HEK293 (cell line): ENCODE measurements around the gene PRMT1.

ENCODE experiments used
- CTCF ChIA-PET: fragments of 350-600 bp; formaldehyde crosslinking; extraction: SDS; loops from one replicate; lab custom pipeline; 2021; ENCODE audit warnings: antibody characterized with exemption; lab: Yijun Ruan, JAX
- POLR2A ChIA-PET: fragments of 300-600 bp; formaldehyde crosslinking; extraction: SDS; loops from one replicate; lab custom pipeline; 2020; ENCODE audit warnings: antibody characterized with exemption, inconsistent platforms; lab: Yijun Ruan, JAX
- H3K27ac ChIP-seq: fragments of 200-500 bp; sonication (Bioruptor generic); 2 replicates; pipeline ENCODE4 v1.5.1; 2014; ENCODE audit warnings: low read depth, low read length, control low read depth, inconsistent platforms; ENCODE audit errors: extremely low read depth
- H3K36me3 ChIP-seq, 2 experiments: fragments of 200-500 bp in 1 of 2; sonication (Bioruptor generic) in 1 of 2; 1 replicate in 1 of 2; 2 replicates in 1 of 2; pipeline ENCODE4 v1.5.1; 2014 to 2017; ENCODE audit warnings: inconsistent platforms in 2 of 2, low read length in 2 of 2; ENCODE audit not compliant: control insufficient read depth in 2 of 2, insufficient read depth in 1 of 2
- H3K4me1 ChIP-seq: fragments of 200-500 bp; sonication (Bioruptor generic); 2 replicates; pipeline ENCODE4 v1.5.1; 2014; ENCODE audit warnings: mild to moderate bottlenecking, low read length, inconsistent platforms; ENCODE audit not compliant: control insufficient read depth, insufficient read depth
- H3K4me3 ChIP-seq: 2 replicates; pipeline ENCODE4 v1.5.1; 2011; ENCODE audit warnings: low read depth, mild to moderate bottlenecking, control low read depth, low read length, moderate library complexity
- H3K9me3 ChIP-seq: fragments of 200-500 bp; sonication (Bioruptor generic); 2 replicates; pipeline ENCODE4 v1.5.1; 2014; ENCODE audit warnings: low read depth, low read length, inconsistent platforms; ENCODE audit not compliant: control insufficient read depth, insufficient read depth
- ELK4 ChIP-seq: IDR thresholded peaks from 2 replicates; pipeline ENCODE4 v1.6.1; 2011; ENCODE audit warnings: mild to moderate bottlenecking, low read depth, low read length, borderline replicate concordance
- GLI4 ChIP-seq: fragments of 450-650 bp; formaldehyde crosslinking; IDR thresholded peaks from 2 replicates; pipeline ENCODE4 v1.5.1; 2016; ENCODE audit warnings: missing biosample characterization, missing genetic modification characterization
- HOXA7 ChIP-seq: sonication (generic); formaldehyde crosslinking; IDR thresholded peaks from 2 replicates; pipeline ENCODE4 v1.8.1; 2022; ENCODE audit warnings: missing genetic modification reagents, borderline replicate concordance
- KLF17 ChIP-seq: fragments of 450-650 bp; formaldehyde crosslinking; IDR thresholded peaks from 2 replicates; pipeline ENCODE4 v1.5.1; 2016; ENCODE audit warnings: missing biosample characterization, missing genetic modification characterization
- TCF7L2 ChIP-seq: IDR thresholded peaks from 2 replicates; pipeline ENCODE4 v1.6.1; 2011; ENCODE audit warnings: low read depth, mild to moderate bottlenecking, inconsistent platforms, low read length, moderate library complexity, borderline replicate concordance
- WT1 ChIP-seq: fragments of 450-650 bp; formaldehyde crosslinking; IDR thresholded peaks from 2 replicates; pipeline ENCODE4 v1.5.1; 2016; ENCODE audit warnings: missing biosample characterization, missing genetic modification characterization
- ZBTB21 ChIP-seq: fragments of 450-650 bp; formaldehyde crosslinking; IDR thresholded peaks from 2 replicates; pipeline ENCODE4 v1.5.1; 2017; ENCODE audit warnings: missing biosample characterization, missing genetic modification characterization
- ZBTB49 ChIP-seq: fragments of 450-650 bp; formaldehyde crosslinking; IDR thresholded peaks from 2 replicates; pipeline ENCODE4 v1.5.1; 2016; ENCODE audit warnings: missing biosample characterization, missing genetic modification characterization, low read depth
- ZFP41 ChIP-seq: fragments of 450-650 bp; formaldehyde crosslinking; IDR thresholded peaks from 2 replicates; pipeline ENCODE4 v1.5.1; 2016; ENCODE audit warnings: missing biosample characterization, missing genetic modification characterization, borderline replicate concordance
- ZNF114 ChIP-seq: fragments of 450-650 bp; formaldehyde crosslinking; IDR thresholded peaks from 2 replicates; pipeline ENCODE4 v1.5.0; 2017; ENCODE audit warnings: missing biosample characterization, missing genetic modification characterization
- ZNF157 ChIP-seq: fragments of 450-650 bp; formaldehyde crosslinking; IDR thresholded peaks from 2 replicates; pipeline ENCODE4 v1.5.1; 2016; ENCODE audit warnings: missing biosample characterization, missing genetic modification characterization
- ZNF202 ChIP-seq: fragments of 450-650 bp; formaldehyde crosslinking; IDR thresholded peaks from 2 replicates; pipeline ENCODE4 v1.5.1; 2016; ENCODE audit warnings: missing biosample characterization, missing genetic modification characterization, borderline replicate concordance
- ZNF324 ChIP-seq: fragments of 450-650 bp; formaldehyde crosslinking; IDR thresholded peaks from 2 replicates; pipeline ENCODE4 v1.5.1; 2016; ENCODE audit warnings: missing biosample characterization, missing genetic modification characterization
- ZNF350 ChIP-seq: fragments of 450-650 bp; formaldehyde crosslinking; IDR thresholded peaks from 2 replicates; pipeline ENCODE4 v1.5.0; 2017; ENCODE audit warnings: missing biosample characterization, mild to moderate bottlenecking, missing genetic modification characterization
- ZNF366 ChIP-seq: fragments of 450-650 bp; formaldehyde crosslinking; conservative IDR thresholded peaks from 2 replicates; pipeline ENCODE4 v1.5.1; 2016; ENCODE audit warnings: missing biosample characterization, missing genetic modification characterization
- ZNF426 ChIP-seq: fragments of 450-650 bp; formaldehyde crosslinking; IDR thresholded peaks from 2 replicates; pipeline ENCODE4 v1.5.1; 2017; ENCODE audit warnings: missing biosample characterization, missing genetic modification characterization, mild to moderate bottlenecking, inconsistent platforms, moderate library complexity
- ZNF488 ChIP-seq: fragments of 450-650 bp; formaldehyde crosslinking; IDR thresholded peaks from 2 replicates; pipeline ENCODE4 v1.5.1; 2016; ENCODE audit warnings: missing biosample characterization, missing genetic modification characterization
- ZNF514 ChIP-seq: fragments of 450-650 bp; formaldehyde crosslinking; IDR thresholded peaks from 2 replicates; pipeline ENCODE4 v1.5.1; 2016; ENCODE audit warnings: missing biosample characterization, missing genetic modification characterization
- ZNF580 ChIP-seq: fragments of 450-650 bp; formaldehyde crosslinking; IDR thresholded peaks from 2 replicates; pipeline ENCODE4 v1.5.1; 2016; ENCODE audit warnings: missing biosample characterization, missing genetic modification characterization
- ZNF585B ChIP-seq: fragments of 450-650 bp; formaldehyde crosslinking; IDR thresholded peaks from 2 replicates; pipeline ENCODE4 v1.5.1; 2016; ENCODE audit warnings: missing biosample characterization, missing genetic modification characterization
- ZNF596 ChIP-seq: fragments of 450-650 bp; IDR thresholded peaks from 2 replicates; pipeline ENCODE4 v1.5.0; 2018; ENCODE audit warnings: missing biosample characterization, mild to moderate bottlenecking, missing genetic modification characterization, moderate library complexity
- ZNF670 ChIP-seq: fragments of 450-650 bp; formaldehyde crosslinking; IDR thresholded peaks from 2 replicates; pipeline ENCODE4 v1.5.1; 2016; ENCODE audit warnings: missing biosample characterization, missing genetic modification characterization, low read depth
- ZNF677 ChIP-seq: fragments of 450-650 bp; IDR thresholded peaks from 2 replicates; pipeline ENCODE4 v1.5.0; 2018; ENCODE audit warnings: missing biosample characterization, mild to moderate bottlenecking, missing genetic modification characterization, moderate library complexity
- ZNF692 ChIP-seq: fragments of 450-650 bp; formaldehyde crosslinking; IDR thresholded peaks from 2 replicates; pipeline ENCODE4 v1.5.1; 2016; ENCODE audit warnings: missing biosample characterization, missing genetic modification characterization
- ZNF707 ChIP-seq: fragments of 450-650 bp; formaldehyde crosslinking; IDR thresholded peaks from 2 replicates; pipeline ENCODE4 v1.5.1; 2016; ENCODE audit warnings: missing biosample characterization, missing genetic modification characterization
- ZSCAN30 ChIP-seq: fragments of 450-650 bp; IDR thresholded peaks from 2 replicates; pipeline ENCODE4 v1.5.1; 2018; ENCODE audit warnings: missing biosample characterization, mild to moderate bottlenecking, missing genetic modification characterization, moderate library complexity
- ZSCAN5A ChIP-seq: fragments of 450-650 bp; formaldehyde crosslinking; IDR thresholded peaks from 2 replicates; pipeline ENCODE4 v1.5.1; 2016; ENCODE audit warnings: missing biosample characterization, missing genetic modification characterization

The PRMT1 gene

GRCh38 chr19:49681830-49682229 is 4.8 kb downstream of the PRMT1 start:
- Histone ChIP-seq H3K9me3 (no peaks in the 10 kb centered on the region), H3K36me3 (peaks cover 43 to 56% of the 10 kb centered on the region in 2 experiments), H3K27ac (no peak overlapping the region), H3K4me1 (peaks cover 17% of the 10 kb centered on the region), H3K4me3 (no peak overlapping the region)
- ChIA-PET CTCF (interaction anchor here (0.6 to 2.0 kb wide), 11 partner anchors 9 to 290 kb away, joined by 3 to 10 read pairs (median 5); partner anchors contain the start of genes AP2A1 and PTOV1), POLR2A (interaction anchor here (0.6 kb wide), 2 partner anchors 36 to 96 kb away, joined by 3 read pairs; no protein-coding TSS in a partner anchor)
- no peak for TF ChIP-seq ZNF677 (tag by site-specific recombination)
- no peak for TF ChIP-seq TCF7L2
- no peak for TF ChIP-seq ZBTB21 (tag by site-specific recombination)
- TF ChIP-seq ZNF585B (tag by site-specific recombination) = no peak
- no peak for TF ChIP-seq ELK4
- TF ChIP-seq GLI4 (tag by site-specific recombination) = no peak
- TF ChIP-seq KLF17 = no peak
- TF ChIP-seq ZNF350 (tag by site-specific recombination) = no peak
- no peak for TF ChIP-seq ZNF707 (tag by site-specific recombination)
- no peak for TF ChIP-seq ZBTB49
- TF ChIP-seq ZNF202 (tag by site-specific recombination) = no peak
- TF ChIP-seq ZNF426 (tag by site-specific recombination) = no peak
- TF ChIP-seq ZNF366 = no peak

- H3K36me3 ChIP-seq = peaks cover 43 to 59% of the 10 kb centered on the region in 2 experiments
- CTCF ChIA-PET = interaction anchor here (1.0 to 2.0 kb wide), 3 partner anchors 18 to 179 kb away, joined by 4 to 10 read pairs (median 8); partner anchors contain the start of gene PTOV1
- TF ChIP-seq ZNF114 (tag by site-specific recombination) (no peak), ZNF157 (tag by site-specific recombination) (no peak), TCF7L2 (no peak), ZNF580 (no peak), ZNF670 (tag by site-specific recombination) (no peak), WT1 (no peak), ZNF596 (no peak), ZNF514 (tag by site-specific recombination) (no peak), ZNF488 (tag by site-specific recombination) (no peak), ZFP41 (tag by site-specific recombination) (no peak), ZNF692 (tag by site-specific recombination) (no peak), HOXA7 (CRISPR knock-in tag) (no peak), ZSCAN30 (tag by site-specific recombination) (no peak), ZNF324 (tag by site-specific recombination) (no peak), ZSCAN5A (tag by site-specific recombination) (no peak)
Observed at GRCh38 chr19:49682274-49682673, 5.2 kb downstream of the PRMT1 start.

More at GRCh38 chr19:49682274-49682673, 5.2 kb downstream of the PRMT1 start:
- Histone ChIP-seq H3K27ac (no peak overlapping the region), H3K9me3 (no peaks in the 10 kb centered on the region), H3K4me1 (peaks cover 17% of the 10 kb centered on the region), H3K4me3 (no peak overlapping the region)
- POLR2A ChIA-PET = interaction anchor here (0.6 kb wide), 1 partner anchor 96 kb away, joined by 3 read pairs; no protein-coding TSS in a partner anchor
